H1 (cell line): ENCODE measurements around the gene PFKM. TPM values are rescaled to one million over a fixed set of nuclear protein-coding genes. Genes with fewer than 3 reads are reported as not detected.

ENCODE experiments used
- BRCA1 ChIP-seq: IDR thresholded peaks from 2 replicates; pipeline ENCODE4 v1.6.1; 2012; ENCODE audit warnings: low read depth, low read length, improper control_type of control experiment
- CEBPB ChIP-seq: IDR thresholded peaks from 2 replicates; pipeline ENCODE4 v1.6.1; 2012; ENCODE audit warnings: low read depth, low read length
- CTBP2 ChIP-seq: IDR thresholded peaks from 2 replicates; pipeline ENCODE4 v1.7.0; 2011; ENCODE audit warnings: borderline replicate concordance, mild to moderate bottlenecking, moderate library complexity, mixed read lengths, low read length; ENCODE audit not compliant: insufficient read depth, insufficient read length
- POLR2AphosphoS5 ChIP-seq: IDR thresholded peaks from 2 replicates; pipeline ENCODE4 v1.6.1; 2011; ENCODE audit warnings: low read depth, low read length
- SIRT6 ChIP-seq: IDR thresholded peaks from one replicate; pipeline ENCODE4 v1.7.1; 2012; ENCODE audit warnings: low read length, inconsistent platforms
- SUZ12 ChIP-seq: fragments of 200-600 bp; sonication (generic); IDR thresholded peaks from 2 replicates; pipeline ENCODE4 v1.6.1; 2012; ENCODE audit warnings: mild to moderate bottlenecking, inconsistent platforms, low read length, moderate library complexity, mixed read lengths
- polyA plus RNA-seq, 7 experiments: library from polyadenylated mRNA; depleted of rRNA in 3 of 7; stranded (reverse) in 5 of 7; unstranded in 2 of 7; fragments of >200 nt in 5 of 7; fragments of 200-250 nt in 2 of 7; gene quantifications; 1 replicate in 5 of 7; 2 replicates in 1 of 7; 4 replicates in 1 of 7; pipeline versions ENCODE4 v1.2.1 to v1.2.3, GENCODE V29; 2011 to 2013; ENCODE audit warnings: missing spikeins in 2 of 7, mixed read lengths in 2 of 7
- total RNA-seq: library from RNA; stranded (reverse); fragmentation: NEBNext Ultra II Directional; extraction: Animal tissue kit (Norgen Biotek cat#: 25700); gene quantifications from 2 replicates; pipeline ENCODE4 v1.2.1, GENCODE V29; 2021
- TF ChIP-seq, protein P1 (sequence below): fragments of 300-600 bp; sonication (generic); IDR thresholded peaks from 2 replicates; pipeline ENCODE4 v1.7.1; 2012; ENCODE audit warnings: low read length, moderate library complexity, mild to moderate bottlenecking, inconsistent platforms; ENCODE audit not compliant: insufficient replicate concordance
- TF ChIP-seq, protein P2 (sequence below): IDR thresholded peaks from 2 replicates; pipeline ENCODE4 v1.6.1; 2012; ENCODE audit warnings: low read length, inconsistent platforms

Gene PFKM
- total and polyA plus RNA-seq, 2 of the 8 experiments (the other 6 are each of a cell fraction or from before 2014, with no cell fraction given) = 62.6 to 106 TPM

DNA sequence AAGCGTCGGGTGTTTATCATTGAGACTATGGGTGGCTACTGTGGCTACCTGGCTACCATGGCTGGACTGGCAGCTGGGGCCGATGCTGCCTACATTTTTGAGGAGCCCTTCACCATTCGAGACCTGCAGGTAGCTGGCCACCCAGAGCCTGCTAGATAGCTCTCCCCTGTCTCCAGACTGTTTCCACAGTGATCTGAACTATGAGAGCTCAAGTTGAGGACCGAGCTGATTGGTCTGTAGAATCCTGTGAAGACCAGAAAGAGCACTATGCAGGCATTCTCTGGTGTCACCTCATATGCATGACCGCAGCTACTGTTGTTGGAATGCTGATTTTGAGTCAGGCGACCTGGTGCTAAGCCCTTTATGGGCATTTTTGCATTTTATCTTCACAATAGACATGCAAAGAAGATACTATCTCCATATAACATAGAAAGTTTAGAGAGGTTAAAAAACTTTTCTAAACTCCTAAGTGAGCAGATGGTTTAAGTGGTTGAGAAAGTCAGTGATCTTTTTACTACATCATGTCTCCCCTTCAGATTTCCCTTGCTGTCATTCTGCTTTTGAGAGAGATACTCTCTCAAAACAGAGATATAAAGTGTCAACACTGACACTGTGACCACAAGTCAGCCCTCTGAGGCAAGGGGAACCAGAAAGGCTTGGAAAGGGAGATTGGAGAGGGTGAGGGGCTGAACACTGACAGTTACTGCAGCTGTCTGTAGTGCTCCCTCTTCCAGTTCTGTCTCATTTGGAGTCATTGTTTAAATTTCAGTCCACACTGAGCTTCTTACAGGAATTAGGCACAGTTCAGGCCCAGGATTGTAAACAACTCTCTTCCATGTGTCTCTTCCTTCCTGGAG is 23.9 kb downstream of the PFKM start (continued):
- TF ChIP-seq, protein P1, sequence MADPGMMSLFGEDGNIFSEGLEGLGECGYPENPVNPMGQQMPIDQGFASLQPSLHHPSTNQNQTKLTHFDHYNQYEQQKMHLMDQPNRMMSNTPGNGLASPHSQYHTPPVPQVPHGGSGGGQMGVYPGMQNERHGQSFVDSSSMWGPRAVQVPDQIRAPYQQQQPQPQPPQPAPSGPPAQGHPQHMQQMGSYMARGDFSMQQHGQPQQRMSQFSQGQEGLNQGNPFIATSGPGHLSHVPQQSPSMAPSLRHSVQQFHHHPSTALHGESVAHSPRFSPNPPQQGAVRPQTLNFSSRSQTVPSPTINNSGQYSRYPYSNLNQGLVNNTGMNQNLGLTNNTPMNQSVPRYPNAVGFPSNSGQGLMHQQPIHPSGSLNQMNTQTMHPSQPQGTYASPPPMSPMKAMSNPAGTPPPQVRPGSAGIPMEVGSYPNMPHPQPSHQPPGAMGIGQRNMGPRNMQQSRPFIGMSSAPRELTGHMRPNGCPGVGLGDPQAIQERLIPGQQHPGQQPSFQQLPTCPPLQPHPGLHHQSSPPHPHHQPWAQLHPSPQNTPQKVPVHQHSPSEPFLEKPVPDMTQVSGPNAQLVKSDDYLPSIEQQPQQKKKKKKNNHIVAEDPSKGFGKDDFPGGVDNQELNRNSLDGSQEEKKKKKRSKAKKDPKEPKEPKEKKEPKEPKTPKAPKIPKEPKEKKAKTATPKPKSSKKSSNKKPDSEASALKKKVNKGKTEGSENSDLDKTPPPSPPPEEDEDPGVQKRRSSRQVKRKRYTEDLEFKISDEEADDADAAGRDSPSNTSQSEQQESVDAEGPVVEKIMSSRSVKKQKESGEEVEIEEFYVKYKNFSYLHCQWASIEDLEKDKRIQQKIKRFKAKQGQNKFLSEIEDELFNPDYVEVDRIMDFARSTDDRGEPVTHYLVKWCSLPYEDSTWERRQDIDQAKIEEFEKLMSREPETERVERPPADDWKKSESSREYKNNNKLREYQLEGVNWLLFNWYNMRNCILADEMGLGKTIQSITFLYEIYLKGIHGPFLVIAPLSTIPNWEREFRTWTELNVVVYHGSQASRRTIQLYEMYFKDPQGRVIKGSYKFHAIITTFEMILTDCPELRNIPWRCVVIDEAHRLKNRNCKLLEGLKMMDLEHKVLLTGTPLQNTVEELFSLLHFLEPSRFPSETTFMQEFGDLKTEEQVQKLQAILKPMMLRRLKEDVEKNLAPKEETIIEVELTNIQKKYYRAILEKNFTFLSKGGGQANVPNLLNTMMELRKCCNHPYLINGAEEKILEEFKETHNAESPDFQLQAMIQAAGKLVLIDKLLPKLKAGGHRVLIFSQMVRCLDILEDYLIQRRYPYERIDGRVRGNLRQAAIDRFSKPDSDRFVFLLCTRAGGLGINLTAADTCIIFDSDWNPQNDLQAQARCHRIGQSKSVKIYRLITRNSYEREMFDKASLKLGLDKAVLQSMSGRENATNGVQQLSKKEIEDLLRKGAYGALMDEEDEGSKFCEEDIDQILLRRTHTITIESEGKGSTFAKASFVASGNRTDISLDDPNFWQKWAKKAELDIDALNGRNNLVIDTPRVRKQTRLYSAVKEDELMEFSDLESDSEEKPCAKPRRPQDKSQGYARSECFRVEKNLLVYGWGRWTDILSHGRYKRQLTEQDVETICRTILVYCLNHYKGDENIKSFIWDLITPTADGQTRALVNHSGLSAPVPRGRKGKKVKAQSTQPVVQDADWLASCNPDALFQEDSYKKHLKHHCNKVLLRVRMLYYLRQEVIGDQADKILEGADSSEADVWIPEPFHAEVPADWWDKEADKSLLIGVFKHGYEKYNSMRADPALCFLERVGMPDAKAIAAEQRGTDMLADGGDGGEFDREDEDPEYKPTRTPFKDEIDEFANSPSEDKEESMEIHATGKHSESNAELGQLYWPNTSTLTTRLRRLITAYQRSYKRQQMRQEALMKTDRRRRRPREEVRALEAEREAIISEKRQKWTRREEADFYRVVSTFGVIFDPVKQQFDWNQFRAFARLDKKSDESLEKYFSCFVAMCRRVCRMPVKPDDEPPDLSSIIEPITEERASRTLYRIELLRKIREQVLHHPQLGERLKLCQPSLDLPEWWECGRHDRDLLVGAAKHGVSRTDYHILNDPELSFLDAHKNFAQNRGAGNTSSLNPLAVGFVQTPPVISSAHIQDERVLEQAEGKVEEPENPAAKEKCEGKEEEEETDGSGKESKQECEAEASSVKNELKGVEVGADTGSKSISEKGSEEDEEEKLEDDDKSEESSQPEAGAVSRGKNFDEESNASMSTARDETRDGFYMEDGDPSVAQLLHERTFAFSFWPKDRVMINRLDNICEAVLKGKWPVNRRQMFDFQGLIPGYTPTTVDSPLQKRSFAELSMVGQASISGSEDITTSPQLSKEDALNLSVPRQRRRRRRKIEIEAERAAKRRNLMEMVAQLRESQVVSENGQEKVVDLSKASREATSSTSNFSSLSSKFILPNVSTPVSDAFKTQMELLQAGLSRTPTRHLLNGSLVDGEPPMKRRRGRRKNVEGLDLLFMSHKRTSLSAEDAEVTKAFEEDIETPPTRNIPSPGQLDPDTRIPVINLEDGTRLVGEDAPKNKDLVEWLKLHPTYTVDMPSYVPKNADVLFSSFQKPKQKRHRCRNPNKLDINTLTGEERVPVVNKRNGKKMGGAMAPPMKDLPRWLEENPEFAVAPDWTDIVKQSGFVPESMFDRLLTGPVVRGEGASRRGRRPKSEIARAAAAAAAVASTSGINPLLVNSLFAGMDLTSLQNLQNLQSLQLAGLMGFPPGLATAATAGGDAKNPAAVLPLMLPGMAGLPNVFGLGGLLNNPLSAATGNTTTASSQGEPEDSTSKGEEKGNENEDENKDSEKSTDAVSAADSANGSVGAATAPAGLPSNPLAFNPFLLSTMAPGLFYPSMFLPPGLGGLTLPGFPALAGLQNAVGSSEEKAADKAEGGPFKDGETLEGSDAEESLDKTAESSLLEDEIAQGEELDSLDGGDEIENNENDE = peak; percentile 67
- TF ChIP-seq BRCA1 (no peak), CEBPB (no peak), POLR2AphosphoS5 (no peak), SIRT6 (no peak), SUZ12 (no peak), CTBP2 (no peak)
- TF ChIP-seq, protein P2, sequence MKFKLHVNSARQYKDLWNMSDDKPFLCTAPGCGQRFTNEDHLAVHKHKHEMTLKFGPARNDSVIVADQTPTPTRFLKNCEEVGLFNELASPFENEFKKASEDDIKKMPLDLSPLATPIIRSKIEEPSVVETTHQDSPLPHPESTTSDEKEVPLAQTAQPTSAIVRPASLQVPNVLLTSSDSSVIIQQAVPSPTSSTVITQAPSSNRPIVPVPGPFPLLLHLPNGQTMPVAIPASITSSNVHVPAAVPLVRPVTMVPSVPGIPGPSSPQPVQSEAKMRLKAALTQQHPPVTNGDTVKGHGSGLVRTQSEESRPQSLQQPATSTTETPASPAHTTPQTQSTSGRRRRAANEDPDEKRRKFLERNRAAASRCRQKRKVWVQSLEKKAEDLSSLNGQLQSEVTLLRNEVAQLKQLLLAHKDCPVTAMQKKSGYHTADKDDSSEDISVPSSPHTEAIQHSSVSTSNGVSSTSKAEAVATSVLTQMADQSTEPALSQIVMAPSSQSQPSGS = no peak
